Measurements from ENCODE around the gene IMP4.
A peak's percentile ranks its signal among the peaks of the same experiment; 100 is the strongest.

IMP4 gene

GRCh38 chr2:130378206-130378897 is 35.7 kb downstream of the IMP4 start:
- DNase-seq (ENCODE audit: low spot score) = no peak

- no peak for DNase-seq (ENCODE audit: low spot score)
Observed at GRCh38 chr2:130378898-130379214, 36.2 kb downstream of the IMP4 start.

GRCh38 chr2:130380096-130380934 is 37.6 kb downstream of the IMP4 start:
- DNase-seq (ENCODE audit: low spot score) = no peak

GRCh38 chr2:130381145-130381544 is 38.4 kb downstream of the IMP4 start:
- no peak for DNase-seq (ENCODE audit: low spot score)

- no peak for DNase-seq (ENCODE audit: low spot score)
Observed at GRCh38 chr2:130381619-130382018, 38.9 kb downstream of the IMP4 start.

- no peak for DNase-seq (ENCODE audit: low spot score)
Observed at GRCh38 chr2:130382313-130382917, 39.7 kb downstream of the IMP4 start.

- DNase-seq (ENCODE audit: low spot score) = peak; percentile 50
Observed at GRCh38 chr2:130385709-130386108, 43.0 kb downstream of the IMP4 start.

- DNase-seq (ENCODE audit: low spot score) = no peak
Observed at GRCh38 chr2:130387071-130387400, 44.3 kb downstream of the IMP4 start.

GRCh38 chr2:130387804-130388203 is 45.1 kb downstream of the IMP4 start:
- no peak for DNase-seq (ENCODE audit: low spot score)

GRCh38 chr2:130388221-130388907 is 45.7 kb downstream of the IMP4 start:
- DNase-seq (ENCODE audit: low spot score) = no peak

- no peak for DNase-seq (ENCODE audit: low spot score)
Observed at GRCh38 chr2:130389358-130389757, 46.7 kb downstream of the IMP4 start.

- DNase-seq (ENCODE audit: low spot score) = no peak
Observed at GRCh38 chr2:130389783-130390182, 47.1 kb downstream of the IMP4 start.

- peak; percentile 69 for DNase-seq (ENCODE audit: low spot score)
Observed at GRCh38 chr2:130390460-130391057, 47.9 kb downstream of the IMP4 start.

GRCh38 chr2:130391058-130391871 is 48.6 kb downstream of the IMP4 start:
- peak; percentile 86 for DNase-seq (ENCODE audit: low spot score)

GRCh38 chr2:130391872-130392670 is 49.4 kb downstream of the IMP4 start:
- DNase-seq (ENCODE audit: low spot score) = peak; percentile 56

GRCh38 chr2:130393318-130393910 is 50.7 kb downstream of the IMP4 start:
- DNase-seq (ENCODE audit: low spot score) = no peak
